ENCODE data around the gene UTP18. TPM values are rescaled to one million over a fixed set of nuclear protein-coding genes. Genes with fewer than 3 reads are reported as not detected.

The UTP18 gene
- total and polyA plus RNA-seq, 10 of the 15 experiments (the other 5 are each of a cell fraction or from before 2014, with no cell fraction given): 31.0 to 111 (median 58.8) TPM

- TF ChIP-seq ZBTB4 (CRISPR knock-in tag; IDR thresholded peaks at IDR 0.05): no peak
- TF ChIP-seq CHD4 (IDR thresholded peaks at IDR 0.05): no peak
- no peak for TF ChIP-seq NR2C1 (IDR thresholded peaks at IDR 0.05)
- TF ChIP-seq SUPT20H (IDR thresholded peaks at IDR 0.05; ENCODE audit: borderline replicate concordance, control insufficient read depth, low read depth, low read length): no peak
- no peak for TF ChIP-seq FOXK2 (IDR thresholded peaks at IDR 0.05)
- no peak for TF ChIP-seq ETV6 (conservative IDR thresholded peaks at IDR 0.05 in 1 of 2, IDR thresholded peaks at IDR 0.05 in 1 of 2; ENCODE audit: borderline replicate concordance in 1 of 2, low read depth in 1 of 2)
- TF ChIP-seq NFYB (IDR thresholded peaks at IDR 0.05; ENCODE audit: insufficient read depth, low read depth, low read length): no peak
- no peak for TF ChIP-seq CBX5 (IDR thresholded peaks at IDR 0.05; ENCODE audit: low read depth)
- TF ChIP-seq TAF1 (IDR thresholded peaks at IDR 0.05; ENCODE audit: borderline replicate concordance, low read depth, low read length): no peak
- no peak for TF ChIP-seq TCF3 (IDR thresholded peaks at IDR 0.05; ENCODE audit: borderline replicate concordance, insufficient read depth, low read depth, low read length)
These were observed 74.8 kb downstream of the UTP18 start (continued) for GRCh38 chr17:51335006-51335590.

Data from GM12878 (cell line).